ENCODE data around the gene LCE6A.

The LCE6A gene

GRCh38 chr1:152842556-152842955 is at the start of gene LCE6A:
Gene LCE6A, plus strand, starts transcription at chr1:152842856. Its CDS starts 665 bp downstream, at chr1:152843521.
- in situ Hi-C loops (cut with MboI; ENCODE audit: low sequenced_read_pairs): no loop called here

- in situ Hi-C loops (cut with MboI; ENCODE audit: low sequenced_read_pairs): no loop called here
Measured at GRCh38 chr1:152795686-152796085, 47.0 kb upstream of the LCE6A start.

GRCh38 chr1:152796421-152796820 is 46.2 kb upstream of the LCE6A start, which contains the start of gene LCE1D:
Gene LCE1D, plus strand, starts transcription at chr1:152796721. Its CDS starts 1,074 bp downstream, at chr1:152797795.
- in situ Hi-C loops (cut with MboI; ENCODE audit: low sequenced_read_pairs): no loop called here

GRCh38 chr1:152801333-152801732 is 41.3 kb upstream of the LCE6A start:
- in situ Hi-C loops (cut with MboI; ENCODE audit: low sequenced_read_pairs): no loop called here

GRCh38 chr1:152806576-152806975 is 36.1 kb upstream of the LCE6A start, which contains the start of gene LCE1C:
Gene LCE1C, minus strand, starts transcription at chr1:152806651. Its CDS starts 1,173 bp downstream, at chr1:152805478.
- in situ Hi-C loops (cut with MboI; ENCODE audit: low sequenced_read_pairs): no loop called here

GRCh38 chr1:152811050-152811449 is 31.6 kb upstream of the LCE6A start:
- in situ Hi-C loops (cut with MboI; ENCODE audit: low sequenced_read_pairs): no loop called here

- in situ Hi-C loops (cut with MboI; ENCODE audit: low sequenced_read_pairs): no loop called here
Measured at GRCh38 chr1:152811671-152812070, 31.0 kb upstream of the LCE6A start, which contains the start of gene LCE1B. Gene LCE1B, plus strand, starts transcription at chr1:152811971. Its CDS starts 476 bp downstream, at chr1:152812447.

GRCh38 chr1:152817309-152817708 is 25.3 kb upstream of the LCE6A start:
- in situ Hi-C loops (cut with MboI; ENCODE audit: low sequenced_read_pairs): no loop called here

GRCh38 chr1:152823294-152823693 is 19.4 kb upstream of the LCE6A start:
- in situ Hi-C loops (cut with MboI; ENCODE audit: low sequenced_read_pairs): no loop called here

GRCh38 chr1:152824964-152825363 is 17.7 kb upstream of the LCE6A start:
- in situ Hi-C loops (cut with MboI; ENCODE audit: low sequenced_read_pairs): no loop called here

GRCh38 chr1:152827173-152827572 is 15.5 kb upstream of the LCE6A start, which contains the start of gene LCE1A:
Gene LCE1A, plus strand, starts transcription at chr1:152827473. Its CDS starts 0 bp downstream, at chr1:152827473.
- in situ Hi-C loops (cut with MboI; ENCODE audit: low sequenced_read_pairs): no loop called here

GRCh38 chr1:152836870-152837269 is 5.8 kb upstream of the LCE6A start:
- in situ Hi-C loops (cut with MboI; ENCODE audit: low sequenced_read_pairs): no loop called here

- in situ Hi-C loops (cut with MboI; ENCODE audit: low sequenced_read_pairs): no loop called here
Measured at GRCh38 chr1:152855661-152856060, 13.0 kb downstream of the LCE6A start.

- in situ Hi-C loops (cut with MboI; ENCODE audit: low sequenced_read_pairs): no loop called here
Measured at GRCh38 chr1:152858062-152858461, 15.4 kb downstream of the LCE6A start.

- in situ Hi-C loops (cut with MboI; ENCODE audit: low sequenced_read_pairs): no loop called here
Measured at GRCh38 chr1:152859696-152860095, 17.0 kb downstream of the LCE6A start, which contains the start of gene LCE7A. Gene LCE7A, plus strand, starts transcription at chr1:152859996. Its CDS starts 702 bp downstream, at chr1:152860698.

- in situ Hi-C loops (cut with MboI; ENCODE audit: low sequenced_read_pairs): no loop called here
Measured at GRCh38 chr1:152860129-152860528, 17.5 kb downstream of the LCE6A start.

GRCh38 chr1:152861374-152861773 is 18.7 kb downstream of the LCE6A start:
- in situ Hi-C loops (cut with MboI; ENCODE audit: low sequenced_read_pairs): no loop called here

GRCh38 chr1:152864443-152864842 is 21.8 kb downstream of the LCE6A start:
- in situ Hi-C loops (cut with MboI; ENCODE audit: low sequenced_read_pairs): no loop called here

GRCh38 chr1:152866321-152866720 is 23.7 kb downstream of the LCE6A start:
- in situ Hi-C loops (cut with MboI; ENCODE audit: low sequenced_read_pairs): no loop called here

- in situ Hi-C loops (cut with MboI; ENCODE audit: low sequenced_read_pairs): no loop called here
Measured at GRCh38 chr1:152869808-152870419, 27.3 kb downstream of the LCE6A start.

- in situ Hi-C loops (cut with MboI; ENCODE audit: low sequenced_read_pairs): no loop called here
Measured at GRCh38 chr1:152870831-152871730, 28.4 kb downstream of the LCE6A start.

- in situ Hi-C loops (cut with MboI; ENCODE audit: low sequenced_read_pairs): no loop called here
Measured at GRCh38 chr1:152871731-152872126, 29.1 kb downstream of the LCE6A start.

All from hTERT RPE-1 (cell line).